HG02870 (cell line): ENCODE results near the gene BBIP1.

Source experiments
- ATAC-seq: cut with Tn5 transposase; IDR thresholded peaks from one replicate; pipeline ENCODE4 v1.9.1; 2021; ENCODE audit warnings: mild to moderate bottlenecking, moderate library complexity; ENCODE audit not compliant: unreplicated experiment

BBIP1 gene

GRCh38 chr10:110864662-110865140 is 54.3 kb downstream of the BBIP1 start:
- ATAC-seq, result peak; percentile 48

GRCh38 chr10:110863956-110864355 is 55.0 kb downstream of the BBIP1 start:
- no peak for ATAC-seq

GRCh38 chr10:110863361-110863760 is 55.6 kb downstream of the BBIP1 start:
- ATAC-seq, result no peak

- ATAC-seq, result no peak
Observed at GRCh38 chr10:110862961-110863360, 56.0 kb downstream of the BBIP1 start.

- no peak for ATAC-seq
Observed at GRCh38 chr10:110861930-110862649, 56.9 kb downstream of the BBIP1 start.

GRCh38 chr10:110861476-110861875 is 57.5 kb downstream of the BBIP1 start:
- ATAC-seq, result no peak

- peak; percentile 53 for ATAC-seq
Observed at GRCh38 chr10:110860576-110861241, 58.3 kb downstream of the BBIP1 start.

- ATAC-seq, result no peak
Observed at GRCh38 chr10:110859973-110860376, 59.0 kb downstream of the BBIP1 start.

GRCh38 chr10:110859206-110859972 is 59.6 kb downstream of the BBIP1 start:
- no peak for ATAC-seq

GRCh38 chr10:110858297-110858934 is 60.6 kb downstream of the BBIP1 start:
- ATAC-seq, result no peak

- no peak for ATAC-seq
Observed at GRCh38 chr10:110857265-110858171, 61.5 kb downstream of the BBIP1 start.

- ATAC-seq, result no peak
Observed at GRCh38 chr10:110853921-110854605, 64.9 kb downstream of the BBIP1 start.

- ATAC-seq, result no peak
Observed at GRCh38 chr10:110852947-110853346, 66.0 kb downstream of the BBIP1 start.

- no peak for ATAC-seq
Observed at GRCh38 chr10:110852255-110852896, 66.6 kb downstream of the BBIP1 start.

- no peak for ATAC-seq
Observed at GRCh38 chr10:110851020-110851612, 67.9 kb downstream of the BBIP1 start.

GRCh38 chr10:110850099-110850498 is 68.9 kb downstream of the BBIP1 start:
- no peak for ATAC-seq
